Endothelial cell of umbilical vein (primary cell): Measurements from ENCODE around the gene BCL2L14.

Source experiments
- CTCF ChIP-seq, 2 donors: IDR thresholded peaks; 1 replicate in 1 of 2; 2 replicates in 1 of 2; pipeline ENCODE4 v1.5.1; 2011; ENCODE audit warnings: low read length in 2 of 2, mild to moderate bottlenecking in 2 of 2, moderate library complexity in 2 of 2, control low read depth in 1 of 2, inconsistent platforms in 1 of 2, low read depth in 1 of 2; ENCODE audit not compliant: insufficient read depth in 1 of 2; ENCODE audit errors: extremely low read depth in 1 of 2
- GATA2 ChIP-seq: IDR thresholded peaks from 2 replicates; pipeline ENCODE4 v1.7.0; 2011; ENCODE audit warnings: low read depth, mild to moderate bottlenecking, moderate library complexity, mixed read lengths, low read length; ENCODE audit not compliant: insufficient read length, insufficient read depth
- MAX ChIP-seq: IDR thresholded peaks from 2 replicates; pipeline ENCODE4 v1.6.1; 2011; ENCODE audit not compliant: insufficient read depth, insufficient read length
- POLR2A ChIP-seq: IDR thresholded peaks from 2 replicates; pipeline ENCODE4 v1.6.1; 2012; ENCODE audit warnings: low read depth, mild to moderate bottlenecking, control low read depth, low read length
- POLR2AphosphoS5 ChIP-seq: IDR thresholded peaks from 2 replicates; pipeline ENCODE4 v1.6.1; 2012; ENCODE audit warnings: low read depth, mild to moderate bottlenecking, control low read depth, low read length, moderate library complexity; ENCODE audit not compliant: insufficient read depth

GRCh38 chr12:12127304-12127703 lies 56.6 kb downstream of the BCL2L14 start:
- TF ChIP-seq CTCF (IDR thresholded peaks at IDR 0.05; ENCODE audit: extremely low read depth in 1 of 2, insufficient read depth in 1 of 2, low read depth in 1 of 2, low read length in 2 of 2) (no peak), MAX (no peak), POLR2AphosphoS5 (no peak), GATA2 (no peak), POLR2A (no peak)
